NCI-H1930 (cell line): ENCODE measurements around the gene SOD1.

ENCODE experiments used
- DNase-seq, 2 experiments: peaks; one replicate each; lab custom pipeline; 2025; lab: John Stamatoyannopoulos, UW

SOD1 gene

DNA sequence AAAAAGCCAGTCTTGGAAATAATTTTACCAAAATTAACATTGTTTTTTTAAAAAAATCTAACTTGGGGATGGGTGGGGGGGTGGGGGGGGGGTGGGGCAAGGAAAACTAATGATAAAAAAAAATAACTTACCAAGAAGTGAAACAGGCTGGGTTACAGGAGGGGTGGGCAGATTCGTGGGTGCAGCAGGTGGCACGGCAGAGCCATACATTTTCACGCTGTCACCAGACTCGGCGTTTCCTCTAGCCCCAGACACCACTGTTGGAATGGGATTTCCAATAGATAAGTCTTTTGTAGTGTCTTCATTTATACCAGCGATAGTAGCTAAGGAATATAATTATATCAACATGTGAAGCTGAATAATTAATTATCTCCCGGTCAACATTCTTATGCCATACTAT is 25.4 kb downstream of the SOD1 start:
- DNase-seq: no peak

- no peak for DNase-seq
These were observed 26.9 kb downstream of the SOD1 start for GRCh38 chr21:31686272-31686915.

- no peak for DNase-seq
These were observed 27.6 kb downstream of the SOD1 start for GRCh38 chr21:31687108-31687507.

DNA sequence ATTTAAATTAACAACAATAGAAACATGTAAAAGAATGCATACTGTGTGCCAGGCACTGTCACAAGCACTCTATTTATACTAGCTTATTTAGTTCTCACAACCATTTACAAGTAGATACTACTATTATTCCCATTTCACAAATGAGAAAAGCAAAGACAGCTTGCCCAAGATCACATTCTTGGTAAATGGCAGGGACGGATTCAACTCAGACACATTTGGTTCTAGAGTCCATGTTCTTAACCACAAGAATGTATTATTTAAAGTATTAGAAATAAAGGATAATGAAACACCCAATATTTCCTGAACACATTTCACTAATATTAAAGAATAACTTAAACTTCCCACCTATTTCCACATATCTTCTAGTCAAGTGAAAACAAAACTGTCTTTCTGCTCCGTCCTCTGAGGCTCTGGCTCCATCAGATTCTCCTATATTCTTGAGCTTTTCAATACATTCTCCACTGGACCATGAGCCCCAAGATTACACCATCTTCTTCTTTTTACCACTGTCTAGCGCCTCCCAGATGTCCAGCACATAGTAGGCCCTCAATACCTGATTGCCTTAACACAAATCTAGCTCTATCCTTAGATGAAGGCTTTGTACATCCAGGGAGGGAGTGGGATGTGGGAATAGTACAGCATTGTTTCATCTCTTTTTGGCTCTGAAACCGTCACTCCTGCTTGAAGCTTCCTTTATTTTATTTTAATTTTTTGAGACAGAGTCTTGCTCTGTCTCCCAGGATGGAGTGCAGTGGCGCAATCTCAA is 29.3 kb downstream of the SOD1 start:
- DNase-seq: no peak

GRCh38 chr21:31693222-31693621 is 33.7 kb downstream of the SOD1 start:
- no peak for DNase-seq

DNA sequence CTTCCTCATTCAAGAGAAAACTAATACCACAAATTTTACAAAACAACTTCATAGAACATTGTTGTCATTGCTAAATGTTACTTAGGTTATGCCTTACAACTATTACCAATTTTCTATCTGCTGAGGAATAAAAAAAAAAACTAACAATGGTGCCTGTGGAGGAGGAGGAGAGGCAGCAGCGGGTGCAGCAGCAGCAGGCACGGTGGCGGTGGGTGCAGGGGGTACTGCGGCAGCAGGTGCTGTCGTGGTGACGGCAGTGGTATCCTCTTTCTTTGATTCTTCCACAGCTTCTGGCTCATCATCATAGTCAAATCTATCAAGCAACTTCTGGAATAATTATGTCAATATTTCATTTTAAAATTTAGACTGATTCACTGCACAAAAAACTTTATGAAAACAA is 36.9 kb downstream of the SOD1 start:
- DNase-seq: no peak

DNA sequence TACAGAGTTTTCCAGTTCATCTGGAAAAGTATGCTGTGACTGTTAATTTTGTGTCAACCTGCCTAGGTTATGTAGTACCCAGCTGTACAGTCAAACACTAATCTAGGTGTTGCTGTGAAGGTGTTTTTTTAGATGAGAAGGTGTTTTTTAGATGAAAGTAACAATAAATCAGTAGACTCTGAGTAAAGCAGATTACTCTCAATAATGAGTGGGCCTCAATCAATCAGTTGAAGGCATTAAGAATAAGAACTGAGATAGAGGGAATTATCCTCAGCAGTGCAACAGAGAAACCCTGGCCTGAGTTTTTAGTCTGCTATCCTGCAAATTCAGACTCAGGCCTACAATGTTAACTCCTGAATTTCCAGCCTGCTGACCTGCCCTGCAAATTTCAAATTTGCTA is 39.0 kb downstream of the SOD1 start:
- no peak for DNase-seq

DNA sequence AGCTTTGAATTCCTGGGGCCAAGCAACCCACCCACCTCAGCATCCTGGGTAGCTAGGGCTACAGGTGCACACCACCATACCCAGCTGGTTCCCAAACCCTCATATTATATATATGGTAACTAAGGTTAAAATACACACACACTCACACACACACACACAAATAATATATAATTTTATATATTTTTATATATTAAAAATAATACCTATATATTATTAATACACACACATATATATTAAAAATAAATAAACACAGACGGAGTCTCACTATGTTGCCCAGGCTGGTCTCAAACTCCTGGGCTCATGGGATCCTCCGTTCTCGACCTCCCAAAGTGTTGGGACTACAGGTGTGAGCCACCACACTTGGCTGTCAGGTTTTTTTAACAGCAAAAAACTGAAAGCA is 40.5 kb downstream of the SOD1 start:
- no peak for DNase-seq

- no peak for DNase-seq
These were observed 47.1 kb downstream of the SOD1 start for GRCh38 chr21:31706562-31706961.

- DNase-seq: no peak
These were observed 48.0 kb downstream of the SOD1 start for GRCh38 chr21:31707499-31707898.

- no peak for DNase-seq
These were observed 49.0 kb downstream of the SOD1 start for GRCh38 chr21:31708541-31708940.

GRCh38 chr21:31710586-31710985 is 51.1 kb downstream of the SOD1 start:
- DNase-seq: no peak

- DNase-seq: no peak
These were observed 51.8 kb downstream of the SOD1 start for GRCh38 chr21:31711326-31711725.

DNA sequence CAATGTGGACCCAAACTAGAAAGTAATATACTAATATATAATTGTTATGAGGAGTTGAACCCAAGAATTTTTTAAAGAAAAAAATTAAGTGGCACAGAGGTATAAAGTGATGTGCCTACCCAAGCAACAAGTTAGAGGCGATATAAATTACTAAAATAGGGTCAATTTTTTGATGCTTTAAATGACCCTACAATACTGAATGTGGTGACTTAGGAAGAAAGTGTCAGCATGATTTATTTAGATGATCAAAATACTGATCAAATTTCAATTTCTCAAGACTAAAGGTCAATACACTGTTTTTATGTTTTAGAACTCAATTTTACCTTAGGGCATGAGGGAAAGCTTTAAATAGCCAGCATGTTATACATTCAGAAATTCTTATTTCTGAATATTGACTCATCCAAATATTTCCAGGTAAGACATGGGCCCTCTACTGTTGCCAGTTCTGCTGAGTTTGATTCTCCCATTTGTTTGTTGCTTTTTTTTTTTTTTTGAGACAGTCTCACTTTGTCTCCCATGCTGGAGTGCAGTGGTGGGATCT is 52.3 kb downstream of the SOD1 start:
- no peak for DNase-seq

- DNase-seq: no peak
These were observed 53.6 kb downstream of the SOD1 start for GRCh38 chr21:31713115-31713514.

DNA sequence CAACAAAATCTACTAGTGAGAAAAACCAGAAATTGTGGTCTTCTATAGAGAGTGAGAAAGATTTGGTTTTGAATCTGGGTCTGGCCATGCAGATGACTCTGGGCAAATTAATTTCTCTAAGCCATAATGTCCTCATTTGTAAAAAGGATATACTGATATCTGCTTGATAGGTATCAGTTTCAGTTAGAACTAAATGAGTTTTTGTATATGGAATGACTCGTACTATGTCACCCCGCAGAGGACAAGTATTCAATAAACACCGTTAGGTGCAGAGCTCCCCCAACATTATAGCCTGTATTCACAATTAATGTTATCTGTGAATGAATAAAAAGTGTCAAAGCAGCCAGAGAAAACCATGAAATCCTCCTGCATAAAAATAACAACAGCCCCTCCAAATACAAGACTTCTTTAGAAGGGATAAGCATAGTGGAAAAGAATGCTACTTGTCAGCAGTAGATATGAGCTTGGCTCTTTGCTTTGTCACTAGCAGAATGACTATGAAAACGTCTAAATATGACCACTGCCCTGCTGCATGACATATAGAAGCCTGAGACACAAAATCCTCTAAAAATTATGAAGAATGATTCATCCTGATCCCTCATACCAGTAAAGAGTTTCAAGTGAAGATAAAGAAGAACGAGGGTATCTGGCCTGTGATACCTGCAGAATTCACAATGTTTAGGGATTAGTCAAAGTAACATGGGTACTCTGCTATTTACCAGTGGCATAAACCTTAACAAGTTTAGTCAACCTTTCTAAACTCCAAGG is 54.7 kb downstream of the SOD1 start:
- DNase-seq: no peak

GRCh38 chr21:31714741-31715365 is 55.4 kb downstream of the SOD1 start:
- DNase-seq: no peak

GRCh38 chr21:31716106-31716505 is 56.6 kb downstream of the SOD1 start:
- no peak for DNase-seq
